ENCODE measurements around the gene DENR. TPM values are rescaled to one million over a fixed set of nuclear protein-coding genes. Genes with fewer than 3 reads are reported as not detected.

DENR gene
- total RNA-seq, 1 donor from 2014 or later: 23.5 TPM

GRCh38 chr12:122807651-122808050, 55.0 kb downstream of the DENR start:
- H3K27ac ChIP-seq (replicated peaks): no peak overlapping the region
- H3K27me3 ChIP-seq (ENCODE audit: low read depth): no peaks in the 10 kb centered on the region
- no peaks in the 10 kb centered on the region for H3K4me1 ChIP-seq
- no peak overlapping the region for H3K4me3 ChIP-seq
- intact Hi-C loops (cut with micrococcal nuclease): no loop called here
- H3K36me3 ChIP-seq: no peaks in the 10 kb centered on the region
- no peak for DNase-seq
- no peak for TF ChIP-seq CTCF (IDR thresholded peaks at IDR 0.05; ENCODE audit: borderline replicate concordance)
- H3K9me3 ChIP-seq (replicated peaks): no peaks in the 10 kb centered on the region

GRCh38 chr12:122811777-122812176, 59.2 kb downstream of the DENR start:
- TF ChIP-seq CTCF (IDR thresholded peaks at IDR 0.05; ENCODE audit: borderline replicate concordance): no peak
- H3K4me3 ChIP-seq: no peak overlapping the region
- no peak overlapping the region for H3K27ac ChIP-seq (replicated peaks)
- H3K9me3 ChIP-seq (replicated peaks): no peaks in the 10 kb centered on the region
- no peak for DNase-seq
- no peaks in the 10 kb centered on the region for H3K4me1 ChIP-seq
- intact Hi-C loops (cut with micrococcal nuclease): no loop called here
- H3K36me3 ChIP-seq: no peaks in the 10 kb centered on the region
- H3K27me3 ChIP-seq (ENCODE audit: low read depth): no peaks in the 10 kb centered on the region

GRCh38 chr12:122813310-122813713, 60.7 kb downstream of the DENR start:
- H3K4me1 ChIP-seq: no peaks in the 10 kb centered on the region
- H3K27me3 ChIP-seq (ENCODE audit: low read depth): no peaks in the 10 kb centered on the region
- intact Hi-C loops (cut with micrococcal nuclease): no loop called here
- H3K4me3 ChIP-seq: no peak overlapping the region
- no peak for DNase-seq
- no peaks in the 10 kb centered on the region for H3K36me3 ChIP-seq
- H3K27ac ChIP-seq (replicated peaks): no peak overlapping the region
- TF ChIP-seq CTCF (IDR thresholded peaks at IDR 0.05; ENCODE audit: borderline replicate concordance): no peak
- H3K9me3 ChIP-seq (replicated peaks): no peaks in the 10 kb centered on the region

GRCh38 chr12:122819209-122819785, 66.7 kb downstream of the DENR start:
- Histone ChIP-seq H3K9me3 (replicated peaks) (no peaks in the 10 kb centered on the region), H3K27me3 (ENCODE audit: low read depth) (no peaks in the 10 kb centered on the region), H3K4me1 (no peaks in the 10 kb centered on the region), H3K27ac (replicated peaks) (no peak overlapping the region), H3K36me3 (no peaks in the 10 kb centered on the region), H3K4me3 (no peak overlapping the region)
- intact Hi-C loops (cut with micrococcal nuclease): no loop called here
- no peak for TF ChIP-seq CTCF (IDR thresholded peaks at IDR 0.05; ENCODE audit: borderline replicate concordance)
- no peak for DNase-seq

- no peak for DNase-seq
- no peak for TF ChIP-seq CTCF (IDR thresholded peaks at IDR 0.05; ENCODE audit: borderline replicate concordance)
- Histone ChIP-seq H3K4me1 (no peaks in the 10 kb centered on the region), H3K36me3 (no peaks in the 10 kb centered on the region), H3K27me3 (ENCODE audit: low read depth) (no peaks in the 10 kb centered on the region), H3K27ac (replicated peaks) (no peak overlapping the region), H3K9me3 (replicated peaks) (no peaks in the 10 kb centered on the region), H3K4me3 (no peak overlapping the region)
- intact Hi-C loops (cut with micrococcal nuclease): no loop called here
These were observed 67.5 kb downstream of the DENR start for GRCh38 chr12:122820138-122820537.

Other genes starting within 250 kb of the DENR start
- gene RSRC2, start 225.9 kb upstream of the DENR start, total RNA-seq: 35.8 TPM
- 1.4 TPM for gene KNTC1, start 225.6 kb upstream of the DENR start, total RNA-seq
- gene HCAR2, start 49.5 kb upstream of the DENR start, total RNA-seq: 0.14 TPM
- gene HCAR3, start 36.0 kb upstream of the DENR start, total RNA-seq: not detected
- gene HCAR1, start 22.0 kb upstream of the DENR start, total RNA-seq: not detected
- gene CCDC62, start 21.7 kb downstream of the DENR start, total RNA-seq: 0.60 TPM
- 11.2 TPM for gene HIP1R, start 82.6 kb downstream of the DENR start, total RNA-seq
- gene VPS37B, start 143.3 kb downstream of the DENR start, total RNA-seq: 13.3 TPM
- 1.6 TPM for gene ABCB9, start 213.6 kb downstream of the DENR start, total RNA-seq
- gene OGFOD2, start 222.4 kb downstream of the DENR start, total RNA-seq: 14.9 TPM
- 156 TPM for gene ARL6IP4, start 227.9 kb downstream of the DENR start, total RNA-seq

Measured in left ventricle myocardium inferior (tissue), 1 donor.